Cerebellar cortex (tissue), 1 donor: ENCODE measurements around the gene GUCA1A.
"Not testable (repeated sequence)": the region's sequence is repeated elsewhere in the genome, so short reads cannot be mapped to it uniquely, and the experiment has no call there.

Experiments used
- DNase-seq: peaks from one replicate; pipeline ENCODE4 v3.0.0-alpha.2; 2015; ENCODE audit warnings: low spot score

GUCA1A gene

DNA sequence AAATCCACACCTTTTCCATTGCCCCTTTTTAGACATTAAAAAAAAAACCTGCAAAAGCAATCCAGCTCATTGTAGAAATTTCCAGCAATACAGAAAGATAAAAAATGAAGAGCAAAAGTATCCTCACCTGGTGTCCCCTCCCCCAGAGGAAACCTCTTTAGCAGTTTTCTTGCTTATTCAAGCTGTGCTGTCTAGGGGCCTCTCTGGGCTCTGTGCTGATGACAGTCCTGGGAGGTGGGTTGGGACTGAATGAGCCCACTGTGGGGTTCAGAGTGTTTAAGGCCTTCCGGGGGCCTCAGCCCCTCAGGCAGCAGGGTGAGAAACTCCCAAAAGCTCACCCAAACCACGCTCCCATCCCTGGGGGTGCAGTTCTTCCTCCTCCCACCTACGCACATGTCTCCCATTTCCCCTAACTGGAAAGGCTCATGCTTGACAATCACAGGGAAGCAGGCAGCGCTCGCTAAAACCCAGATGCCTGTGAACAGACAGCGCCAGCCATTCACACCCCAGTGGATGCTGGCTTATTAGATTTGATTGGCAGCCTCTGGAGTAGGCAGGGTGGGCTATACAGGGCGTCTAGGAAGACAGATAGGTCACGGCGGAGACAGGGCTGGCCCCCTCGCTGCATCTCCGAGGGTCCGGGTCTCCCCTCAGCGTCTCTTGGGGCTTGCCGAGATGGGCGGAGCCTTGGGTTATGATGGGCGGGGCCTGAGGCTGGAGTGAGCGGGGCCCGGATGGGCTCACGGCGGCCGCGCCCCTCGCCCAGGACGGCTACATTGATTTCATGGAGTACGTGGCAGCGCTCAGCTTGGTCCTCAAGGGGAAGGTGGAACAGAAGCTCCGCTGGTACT, 4.6 kb downstream of the GUCA1A start:
- DNase-seq = no peak

DNA sequence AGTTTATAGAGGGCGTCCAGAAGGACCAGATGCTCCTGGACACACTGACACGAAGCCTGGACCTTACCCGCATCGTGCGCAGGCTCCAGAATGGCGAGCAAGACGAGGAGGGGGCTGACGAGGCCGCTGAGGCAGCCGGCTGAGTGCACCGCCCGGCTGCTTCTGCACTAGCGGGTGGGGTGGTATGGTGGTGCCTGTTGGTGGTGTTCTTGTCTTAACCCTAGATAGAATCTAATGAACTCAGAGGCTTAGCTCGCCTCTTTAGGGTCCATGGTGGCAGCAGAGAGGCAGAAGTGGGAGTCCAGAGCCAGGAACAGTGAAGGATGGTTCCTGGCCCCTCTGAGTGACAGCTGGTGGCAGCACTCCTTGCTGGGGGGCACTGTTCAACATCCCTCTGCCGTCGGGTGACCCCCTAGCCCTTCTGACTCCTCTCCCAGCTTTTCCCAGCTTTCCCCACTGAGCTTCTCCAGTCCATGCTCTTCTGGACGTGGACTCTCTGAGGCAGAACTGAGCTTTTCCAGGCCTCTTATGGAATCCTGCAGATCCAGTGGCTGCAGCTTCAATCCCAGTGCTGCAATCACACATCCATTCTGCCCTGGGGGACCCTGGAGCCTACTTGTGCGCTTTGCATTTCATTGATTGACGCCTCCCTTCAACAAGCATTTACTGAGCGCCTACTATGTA, 6.2 kb downstream of the GUCA1A start:
- DNase-seq = no peak

DNA sequence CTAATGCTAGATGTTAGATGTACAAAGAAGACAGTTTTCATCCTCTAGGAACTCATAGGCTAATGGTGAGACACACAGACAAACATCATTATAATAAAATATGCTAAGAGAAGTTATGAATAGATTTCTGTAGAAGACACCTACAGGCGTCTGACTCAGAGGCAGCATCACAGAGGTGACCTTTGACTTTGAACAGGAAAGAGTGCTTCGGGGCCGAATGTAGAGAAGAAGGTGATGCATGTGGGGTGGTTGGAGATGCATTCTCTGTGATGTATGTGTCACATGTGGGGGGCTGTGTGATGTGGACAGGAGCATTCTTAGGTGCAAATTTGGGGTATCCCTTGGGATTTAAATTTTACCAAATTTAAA, 6.8 kb downstream of the GUCA1A start:
- no peak for DNase-seq

DNA sequence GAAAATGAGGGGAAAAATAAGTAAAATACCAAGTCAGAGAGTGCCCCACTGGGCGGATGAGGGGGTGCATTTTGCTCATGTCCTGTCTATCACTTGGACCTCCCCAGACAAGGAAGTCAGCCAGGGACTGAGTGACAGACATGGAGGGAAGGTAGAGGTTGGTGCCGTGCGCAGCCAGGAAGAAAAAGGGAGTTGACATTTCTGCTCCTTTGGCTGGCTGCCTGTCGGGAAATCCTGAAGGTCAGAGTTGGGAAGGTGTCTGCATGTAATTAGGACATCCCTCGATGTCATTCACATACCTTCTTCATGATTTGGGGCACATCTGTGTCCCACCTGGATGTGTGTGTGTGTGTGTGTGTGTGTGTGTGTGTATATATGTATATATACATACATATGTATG, 8.9 kb downstream of the GUCA1A start:
- no peak for DNase-seq

DNA sequence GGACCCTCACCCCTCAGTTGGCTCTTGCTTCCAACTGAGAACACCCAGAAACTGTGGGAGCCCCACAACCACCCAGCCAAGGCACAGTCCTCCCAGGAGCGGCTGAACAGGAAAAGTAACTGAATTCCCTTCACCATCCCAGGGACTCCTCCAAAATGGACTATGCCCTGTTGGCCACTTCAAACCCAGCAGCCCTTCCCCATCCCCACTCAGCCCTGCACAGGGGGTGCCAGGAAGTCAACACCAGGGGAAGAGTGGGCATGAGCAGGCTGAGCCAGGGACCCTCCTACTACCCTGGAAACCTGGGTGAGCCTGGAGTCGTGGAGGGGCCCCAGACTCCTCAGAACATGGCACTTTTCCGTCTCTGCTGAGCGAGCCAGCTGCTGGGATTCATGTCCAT, 11.3 kb downstream of the GUCA1A start:
- DNase-seq = no peak

DNA sequence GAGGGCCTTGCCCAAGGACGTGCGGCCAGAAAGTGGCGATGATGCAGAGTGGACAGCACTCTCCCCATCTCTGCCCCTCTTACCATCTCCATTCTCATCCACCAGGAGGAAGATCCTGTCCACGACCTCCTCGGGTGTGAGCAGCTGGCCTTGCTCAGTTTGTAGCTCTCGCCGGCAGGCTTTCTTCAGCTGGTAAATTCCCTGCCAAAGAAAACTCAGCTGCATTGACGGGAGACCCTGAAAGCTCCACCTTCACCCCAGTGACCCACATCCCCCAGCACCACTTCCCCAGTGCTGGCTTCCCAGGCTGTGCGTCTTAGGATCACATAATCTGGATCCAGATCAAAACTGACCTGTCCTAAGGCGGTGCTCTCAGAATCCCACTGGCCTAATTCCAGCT, 12.4 kb downstream of the GUCA1A start:
- DNase-seq = no peak

DNA sequence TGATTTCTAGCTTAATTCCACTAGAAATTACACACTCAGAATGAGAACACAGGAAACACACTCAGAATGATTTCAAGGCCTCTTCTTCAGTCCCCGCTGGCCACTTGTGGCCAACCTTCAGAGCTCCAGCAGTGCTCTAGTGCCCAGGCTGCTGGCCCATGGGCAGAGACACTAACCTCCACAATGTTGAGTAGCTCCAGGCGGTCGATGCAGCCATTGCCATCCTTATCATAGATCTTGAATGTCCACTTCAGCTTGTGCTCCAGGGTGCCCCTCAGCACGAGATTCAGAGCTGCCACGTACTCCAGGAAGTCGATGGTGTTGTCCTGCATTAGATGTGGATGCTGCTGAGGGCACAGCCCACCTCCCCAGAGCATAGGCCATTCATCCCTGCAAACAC, 15.2 kb downstream of the GUCA1A start:
- no peak for DNase-seq

DNA sequence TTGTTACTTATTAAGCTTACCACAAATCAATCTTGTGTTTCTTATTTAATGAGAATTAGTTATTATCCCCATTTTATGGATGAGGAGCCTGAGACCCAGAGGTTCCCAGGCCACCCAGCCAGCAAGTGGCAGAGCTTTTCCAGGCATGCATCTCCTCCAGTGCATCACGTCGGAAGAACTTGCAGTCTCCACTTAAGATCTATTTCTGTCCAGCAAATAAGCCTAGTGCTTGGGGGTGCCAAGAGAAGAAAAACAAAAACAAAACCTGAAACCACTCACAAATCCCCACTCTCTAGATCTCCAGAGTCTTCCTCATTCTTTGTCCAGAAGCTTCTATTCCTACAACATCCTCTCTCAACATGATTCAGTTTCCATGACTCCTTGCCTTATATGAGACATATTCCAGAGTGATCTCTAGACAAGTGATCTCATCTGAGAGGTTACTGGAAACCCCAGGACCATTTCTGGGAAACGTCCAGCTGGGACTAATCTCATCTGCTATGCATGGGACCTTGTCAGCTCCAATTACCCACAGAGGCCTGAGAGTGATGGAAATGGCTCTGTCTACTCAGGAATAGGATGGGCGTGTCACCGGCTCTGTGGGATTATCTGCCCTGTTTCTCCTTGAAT, 17.5 kb downstream of the GUCA1A start:
- no peak for DNase-seq

DNA sequence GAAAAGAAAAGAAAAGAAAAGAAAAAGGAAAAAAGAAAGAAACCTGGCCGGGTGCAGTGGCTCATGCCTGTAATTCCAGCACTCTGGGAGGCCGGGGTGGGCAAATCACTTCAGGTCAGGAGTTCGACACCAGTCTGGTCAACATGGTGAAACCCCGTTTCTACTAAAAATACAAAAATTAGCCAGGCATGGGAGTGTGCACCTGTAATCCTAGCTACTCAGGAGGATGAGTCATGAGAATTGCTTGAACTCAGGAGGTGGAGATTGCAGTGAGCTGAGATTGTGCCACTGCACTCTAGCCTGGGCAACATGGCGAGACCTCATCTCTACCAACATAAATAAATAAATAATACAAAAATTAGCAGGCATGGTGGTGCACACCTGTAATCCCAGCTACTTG, 19.2 kb downstream of the GUCA1A start:
- DNase-seq = not testable (repeated sequence)

DNA sequence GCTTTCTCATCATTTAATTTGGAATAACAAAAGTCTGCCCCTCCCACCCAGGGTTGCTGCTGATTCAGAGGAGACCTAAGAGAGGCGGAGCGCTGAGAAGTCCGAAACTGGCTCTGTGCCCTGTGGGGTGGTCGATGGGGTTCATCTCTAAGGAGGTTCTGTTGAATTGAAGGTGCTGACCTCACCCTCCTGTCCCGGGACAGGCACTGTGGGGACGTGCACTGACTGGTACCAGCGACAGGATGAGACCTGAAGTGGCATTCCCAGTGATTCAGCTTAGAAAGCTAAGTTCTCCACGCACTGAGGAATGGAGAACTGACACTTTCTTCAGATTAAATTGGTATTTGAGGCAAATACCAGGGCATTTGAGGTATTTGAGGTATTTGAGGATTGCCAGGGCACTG, 20.3 kb downstream of the GUCA1A start:
- no peak for DNase-seq

DNA sequence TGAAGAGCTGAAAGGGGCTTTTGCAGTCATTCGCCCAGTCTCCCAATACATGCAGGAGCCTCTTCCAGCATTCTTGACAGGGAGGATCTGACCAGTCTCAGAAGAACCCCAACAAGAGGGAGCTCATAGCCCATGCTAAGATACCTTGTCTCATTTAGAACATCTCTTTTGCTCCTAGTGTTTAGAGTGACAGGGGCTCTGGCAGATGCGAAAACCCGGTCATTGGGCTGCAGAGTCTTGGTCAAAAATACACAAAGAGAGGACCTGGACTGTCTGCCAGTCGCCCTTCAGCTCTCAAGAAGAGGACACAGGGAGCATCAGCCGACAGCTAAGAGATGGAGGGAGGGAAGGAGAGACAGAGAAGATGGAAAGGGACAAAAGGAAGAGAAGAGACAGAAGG, 20.9 kb downstream of the GUCA1A start:
- no peak for DNase-seq

DNA sequence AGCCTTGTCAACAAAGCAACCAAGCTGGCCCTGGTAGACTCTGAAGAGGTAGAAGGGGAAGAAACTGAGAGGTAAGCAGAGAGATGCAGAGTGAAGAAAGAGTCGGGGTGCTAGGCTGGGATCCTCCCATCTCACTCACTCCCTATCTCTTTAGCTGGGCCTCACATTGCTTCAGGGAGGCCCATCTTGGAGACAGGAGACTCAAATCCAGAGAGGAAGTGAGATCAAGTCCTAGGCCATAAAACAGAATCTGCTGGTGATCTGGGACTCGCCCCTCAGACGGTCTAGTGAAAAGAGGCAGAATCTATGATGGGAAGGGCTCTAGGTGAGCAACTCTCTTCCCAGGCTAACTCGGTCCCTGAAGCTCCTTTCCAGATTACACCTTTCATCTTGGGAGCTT, 22.3 kb downstream of the GUCA1A start:
- no peak for DNase-seq

DNA sequence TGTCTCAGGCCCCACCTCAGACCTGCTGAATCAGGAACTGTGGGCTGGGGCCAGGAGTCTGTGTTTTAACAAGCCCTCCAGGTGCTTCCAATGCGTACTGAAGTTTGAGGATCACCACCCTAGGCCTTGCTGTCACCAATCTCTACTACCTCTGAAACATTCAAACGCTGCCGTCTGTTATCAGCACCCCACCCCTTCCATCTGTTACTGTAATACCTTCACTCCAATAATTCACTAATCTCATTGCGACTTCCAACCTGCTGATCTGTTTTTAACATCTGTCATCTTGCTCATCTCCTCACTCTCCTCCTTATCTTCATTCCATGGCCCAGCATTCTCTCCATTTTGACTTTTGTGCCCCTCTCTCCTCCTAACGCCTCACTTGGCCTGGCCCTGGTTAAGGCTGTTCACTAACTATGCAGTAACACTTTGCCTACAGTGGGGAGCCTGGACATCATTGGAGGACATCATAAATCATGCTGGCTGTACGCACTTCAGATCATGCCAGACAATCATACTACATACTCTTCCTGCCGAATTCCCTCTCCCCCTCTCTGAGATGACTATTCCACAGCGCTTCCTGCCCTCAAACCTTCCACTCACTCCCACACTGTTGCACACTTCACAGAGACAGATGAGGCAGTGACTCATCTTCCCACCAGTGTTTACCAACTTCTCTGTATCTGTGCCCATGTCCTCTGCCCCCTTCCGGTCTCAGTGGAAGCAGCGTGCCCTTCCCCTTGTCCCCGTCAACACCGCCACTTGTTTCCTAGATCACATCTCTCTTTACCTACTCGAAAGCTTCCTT, 24.6 kb downstream of the GUCA1A start:
- DNase-seq = no peak

DNA sequence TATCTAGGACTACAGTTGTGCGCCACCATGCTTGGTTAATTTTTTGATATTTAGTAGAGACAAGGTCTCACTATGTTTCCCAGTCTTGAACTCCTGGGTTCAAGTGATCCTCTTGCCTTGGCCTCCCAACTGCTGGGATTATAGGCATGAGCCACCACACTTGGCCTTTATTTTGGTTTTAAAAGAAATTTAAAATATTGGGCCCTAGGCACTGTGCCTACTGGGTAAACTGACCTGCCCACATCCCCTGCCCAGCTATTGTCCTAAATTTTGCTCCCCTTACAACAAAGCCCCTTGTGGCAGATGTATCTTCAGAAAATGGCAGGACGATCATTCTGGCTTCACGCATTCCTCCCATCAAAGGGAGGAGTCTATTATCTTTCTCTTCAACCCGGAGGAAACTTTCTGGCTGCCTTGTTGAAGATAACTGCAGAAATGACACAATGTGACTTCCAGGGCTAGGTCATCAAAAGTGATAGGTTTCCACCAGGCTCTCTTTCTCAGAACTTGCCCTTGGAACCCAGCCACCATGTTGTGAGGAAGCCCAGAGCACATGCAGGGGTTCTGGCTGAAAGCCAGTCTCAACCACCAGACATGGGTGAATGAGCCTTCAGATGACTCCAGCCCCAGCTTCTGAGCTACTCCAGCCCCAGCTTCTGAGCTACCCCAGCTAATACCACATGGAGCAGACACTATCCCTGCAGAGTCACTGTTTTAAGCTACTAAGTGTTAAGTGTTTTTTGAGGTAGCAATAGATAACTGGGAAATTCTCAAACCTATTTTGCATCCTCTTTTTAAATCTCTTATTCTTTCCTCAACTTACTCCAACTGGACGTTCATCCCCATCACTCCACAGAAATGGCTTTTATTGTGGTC, 26.2 kb downstream of the GUCA1A start:
- DNase-seq = no peak

DNA sequence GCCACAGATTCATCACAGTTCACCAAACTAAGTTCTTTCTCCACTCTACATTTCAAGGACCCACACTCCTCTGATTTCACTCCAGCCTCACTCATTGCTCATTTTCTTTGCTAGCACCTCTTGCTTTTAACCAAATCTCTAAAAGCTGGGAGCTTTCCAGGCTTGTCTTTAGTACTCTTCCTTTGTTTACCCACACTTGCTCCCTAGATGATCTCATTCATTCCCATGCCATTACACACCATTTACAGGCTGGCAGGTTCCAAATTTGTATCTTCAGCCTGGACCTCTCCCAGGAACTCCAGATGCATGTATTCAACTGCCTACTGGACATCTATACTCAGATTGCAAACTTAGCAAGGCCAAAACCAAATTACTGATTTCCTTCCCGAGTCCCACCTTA, 26.9 kb downstream of the GUCA1A start:
- DNase-seq = no peak

DNA sequence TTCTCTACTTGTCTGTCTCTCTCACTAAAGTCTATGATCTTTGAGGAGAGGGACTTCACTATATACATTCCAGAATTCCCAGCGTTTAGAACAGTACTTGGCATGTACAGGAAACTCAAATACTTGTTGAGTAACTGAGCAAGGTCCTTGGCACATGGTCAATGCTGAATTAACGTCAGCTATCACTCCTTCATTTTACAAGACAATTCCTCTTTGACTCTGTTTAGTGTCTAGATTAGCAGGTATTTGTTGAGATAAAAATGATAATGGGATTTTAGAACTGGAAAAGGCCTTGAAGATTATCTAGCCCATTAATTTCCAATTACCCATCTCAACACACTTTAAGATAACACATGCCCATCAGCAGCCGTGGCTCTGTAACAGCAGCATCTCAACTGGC, 28.2 kb downstream of the GUCA1A start:
- no peak for DNase-seq

DNA sequence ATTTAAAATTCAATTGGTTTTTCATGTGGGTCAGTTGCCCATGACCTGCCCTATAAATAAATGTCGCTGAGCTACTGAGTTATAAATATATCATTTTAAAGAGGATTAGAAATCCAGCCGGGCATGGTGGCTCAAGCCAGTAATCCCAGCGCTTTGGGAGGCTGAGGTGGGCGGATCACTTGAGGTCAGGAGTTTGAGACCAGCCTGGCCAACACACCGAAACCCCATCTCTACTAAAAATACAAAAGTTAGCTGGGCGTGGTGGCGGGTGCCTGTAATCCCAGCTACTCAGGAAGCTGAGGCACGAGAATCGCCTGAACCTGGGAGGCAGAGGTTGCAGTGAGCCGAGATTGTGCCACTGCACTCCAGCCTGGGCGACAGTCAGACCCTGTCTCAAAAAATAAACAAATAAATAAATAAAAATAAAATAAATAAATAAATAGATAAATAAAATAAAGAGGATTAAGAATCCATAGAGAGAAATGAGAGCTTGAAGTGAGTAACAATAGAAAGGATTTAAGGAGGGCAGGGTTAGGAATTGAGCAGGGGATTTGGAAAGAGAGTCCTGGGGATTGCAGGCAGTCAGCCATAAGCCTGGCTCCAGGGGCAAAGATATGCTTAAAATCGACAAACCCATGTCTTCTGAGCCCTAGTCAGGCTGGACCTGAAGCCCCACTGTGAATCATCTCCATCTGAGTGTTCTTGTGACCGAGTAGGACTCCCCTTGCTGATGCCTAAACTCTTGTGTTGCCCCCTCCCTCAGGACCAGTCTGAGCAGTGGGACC, 29.2 kb downstream of the GUCA1A start:
- not testable (repeated sequence) for DNase-seq

DNA sequence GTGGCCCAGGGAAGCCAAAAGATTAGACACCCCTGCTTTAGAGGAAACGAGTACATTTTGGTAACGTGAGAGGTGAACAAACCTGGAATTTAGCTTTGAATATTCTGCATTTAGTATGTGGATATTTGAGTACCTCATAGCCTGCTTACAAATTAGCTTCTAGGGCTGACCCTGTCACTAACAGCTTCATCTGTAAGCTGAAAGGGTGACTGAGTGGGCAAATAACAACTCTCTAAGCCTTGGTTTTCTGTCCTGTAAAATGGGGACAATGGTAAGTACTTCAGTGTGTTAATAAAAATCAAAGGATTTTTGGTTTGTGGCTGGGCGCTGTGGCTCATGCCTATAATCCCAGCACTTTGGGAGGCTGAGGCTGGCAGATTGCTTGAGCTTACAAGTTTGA, 30.0 kb downstream of the GUCA1A start:
- DNase-seq = no peak

DNA sequence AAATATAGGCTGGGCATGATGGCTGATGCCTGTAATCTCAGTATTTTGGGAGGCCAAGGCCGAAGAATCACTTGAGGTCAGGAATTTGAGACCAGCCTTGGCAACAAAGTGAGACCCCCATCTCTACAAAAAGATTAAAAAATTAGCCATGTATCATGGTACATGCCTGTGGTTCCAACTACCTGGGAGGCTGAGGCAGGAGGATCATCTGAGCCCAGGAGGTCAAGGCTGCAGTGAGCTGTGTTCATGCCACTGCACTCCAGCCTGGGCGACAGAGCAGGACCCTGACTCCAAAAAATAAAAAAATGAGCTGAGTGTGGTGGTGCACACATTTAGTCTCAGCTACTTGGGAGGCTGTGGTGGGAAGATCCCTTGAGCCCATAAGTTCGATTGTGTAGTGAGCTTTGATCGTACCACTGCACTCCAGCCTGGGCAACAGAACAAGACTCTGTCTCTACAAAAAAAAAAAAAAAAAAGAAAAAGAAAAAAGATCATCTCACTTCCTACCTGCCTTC, 31.7 kb downstream of the GUCA1A start:
- no peak for DNase-seq

DNA sequence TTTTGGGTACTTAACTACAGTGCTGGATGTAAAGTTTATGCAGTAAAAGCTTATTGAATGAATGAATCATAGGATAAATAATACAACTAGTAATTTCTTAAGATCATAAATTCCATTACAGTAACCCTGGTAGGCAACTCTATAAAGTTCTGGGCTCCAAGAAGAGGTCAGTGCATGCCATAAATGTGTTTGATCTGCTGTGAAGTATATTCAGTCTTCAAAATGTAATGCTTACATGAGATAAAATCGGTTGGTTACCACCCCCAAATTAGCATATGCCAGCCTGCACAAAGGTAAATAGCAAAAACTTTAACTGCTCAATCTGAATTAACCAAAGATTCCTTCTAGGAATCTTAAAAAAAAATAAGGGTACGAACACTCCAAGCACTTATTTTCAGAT, 34.4 kb downstream of the GUCA1A start:
- not testable (repeated sequence) for DNase-seq
